GM19324 (cell line): Measurements from ENCODE around the gene MROH8.
A peak's percentile ranks its signal among the peaks of the same experiment; 100 is the strongest.

Source experiments
- ATAC-seq: cut with Tn5 transposase; IDR thresholded peaks from one replicate; pipeline ENCODE4 v1.9.1; 2021; ENCODE audit warnings: mild to moderate bottlenecking, moderate library complexity; ENCODE audit not compliant: unreplicated experiment, low FRiP score

MROH8 gene

DNA sequence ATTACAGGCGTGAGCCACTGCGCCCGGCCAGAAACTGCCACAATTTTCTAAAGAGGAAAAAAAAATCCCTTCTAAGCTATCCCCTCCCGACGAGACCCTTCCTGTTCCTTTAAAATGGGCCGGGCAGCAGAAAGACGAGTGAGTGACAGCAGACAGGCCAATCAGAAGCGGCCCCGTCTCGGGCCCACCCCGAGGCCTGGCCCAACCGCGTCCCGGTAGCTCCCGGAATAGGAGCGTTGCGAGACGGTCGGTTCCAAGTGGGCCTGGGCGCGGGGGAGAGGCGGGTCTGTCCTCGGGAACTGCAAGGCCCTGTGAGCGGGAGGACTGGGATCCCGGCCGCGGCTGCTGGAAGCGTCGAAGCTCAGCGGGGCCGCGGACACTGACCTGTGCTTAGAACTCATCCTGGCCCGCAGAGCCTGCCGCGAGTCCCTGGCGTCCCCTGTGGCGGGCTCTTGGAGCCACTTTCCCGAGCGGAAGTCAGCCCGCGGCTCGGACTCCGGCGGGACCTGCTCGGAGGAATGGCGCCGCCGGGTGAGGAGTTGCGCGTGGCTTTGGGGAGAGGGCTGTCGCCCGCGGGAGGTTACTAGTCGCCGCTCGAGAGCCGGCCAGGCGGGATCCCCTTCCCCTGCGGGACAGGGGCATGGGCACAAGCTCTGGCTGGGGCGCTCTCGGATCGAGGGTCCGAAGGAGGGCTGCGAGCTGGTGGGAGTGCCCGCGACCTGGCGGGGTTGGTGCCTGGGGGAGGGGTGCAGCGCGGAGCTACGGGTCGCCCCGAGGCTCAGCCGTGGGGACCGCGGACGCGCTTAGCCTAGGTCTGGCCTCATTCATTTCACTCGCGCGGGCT, at the start of gene MROH8, which contains the start of gene RPN2:
TSS of gene MROH8 (minus strand) at position 710 of the 844 bp plus-strand sequence.
TSS of gene RPN2 (plus strand) at position 492 of the 844 bp plus-strand sequence. CDS start at position 519, 27 bp downstream.
- peak; percentile 96 for ATAC-seq

DNA sequence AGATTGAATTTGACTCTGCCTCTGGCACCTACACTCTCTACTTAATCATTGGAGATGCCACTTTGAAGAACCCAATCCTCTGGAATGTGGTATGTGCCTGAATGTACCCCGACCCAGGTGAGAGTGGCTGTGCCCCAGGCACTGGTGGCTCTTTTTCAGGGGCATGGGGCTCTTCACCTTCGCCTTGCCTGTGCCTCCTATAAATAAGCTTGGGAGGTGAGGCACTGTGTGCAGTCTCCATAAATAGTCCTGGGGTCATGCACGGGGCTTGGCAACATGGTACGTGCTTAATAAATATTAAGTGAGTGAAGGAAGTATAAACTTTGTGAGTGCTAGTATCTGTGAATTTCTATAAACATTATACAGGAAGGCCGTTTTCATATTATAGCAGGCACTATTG, 49.3 kb upstream of the MROH8 start:
- ATAC-seq, result no peak

DNA sequence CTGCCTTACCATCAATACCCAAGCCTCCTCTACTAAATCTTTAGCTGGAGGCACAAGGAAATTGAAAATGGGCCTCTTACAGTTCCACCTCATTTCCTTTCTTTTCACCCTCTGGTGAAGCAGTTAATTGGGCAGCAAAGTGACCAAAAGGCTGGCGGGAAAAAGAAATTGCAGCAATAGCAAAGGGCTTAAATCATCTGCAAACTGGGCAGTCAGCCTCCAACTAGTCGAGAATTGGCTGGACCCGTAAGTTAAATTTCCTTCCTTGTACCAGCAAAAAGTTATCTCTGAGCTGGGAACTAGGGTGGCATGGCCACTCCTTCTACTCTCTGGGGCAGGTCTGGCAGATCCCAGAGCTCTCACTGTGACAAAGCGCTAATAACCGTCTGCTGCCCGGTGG, 48.7 kb upstream of the MROH8 start:
- ATAC-seq, result no peak

DNA sequence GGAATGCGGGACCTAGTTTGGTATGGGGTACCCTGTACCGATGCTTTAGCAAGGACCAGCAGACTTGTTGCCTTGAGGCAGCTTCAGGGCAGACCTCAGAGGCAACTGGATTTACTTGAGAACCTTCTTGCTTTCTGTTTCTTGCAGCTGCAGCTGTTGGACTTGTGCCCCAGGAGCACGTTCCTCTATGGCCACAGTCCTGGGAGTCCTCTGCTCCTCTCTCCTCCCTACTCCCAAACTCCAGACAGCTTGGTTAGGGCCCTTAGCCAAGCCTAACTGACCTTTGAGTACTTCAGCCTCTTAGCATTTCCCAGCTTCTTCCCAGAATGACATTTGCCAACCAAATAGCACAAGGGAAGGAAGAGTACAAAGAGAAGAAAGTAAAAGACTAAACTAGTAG, 47.5 kb upstream of the MROH8 start:
- ATAC-seq, result no peak

DNA sequence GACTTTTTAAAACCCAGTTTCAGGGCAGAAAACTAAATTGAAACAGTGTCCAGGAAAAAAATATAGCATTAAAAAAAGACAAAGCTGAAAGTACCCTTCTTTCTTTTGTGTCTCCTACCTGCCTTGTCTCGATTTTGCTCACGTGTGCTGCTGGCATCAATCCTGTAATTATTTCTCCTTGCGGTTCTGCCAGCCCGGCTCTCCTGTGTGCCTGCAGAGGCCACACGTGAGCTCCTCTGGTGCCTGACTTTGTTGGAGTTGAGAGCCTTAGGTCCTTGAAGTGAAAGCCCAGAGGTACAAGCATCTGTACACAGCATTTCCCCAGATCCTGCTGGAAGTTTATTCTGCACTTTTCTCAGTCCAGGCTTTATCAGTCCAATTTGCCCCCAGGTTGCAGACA, 45.8 kb upstream of the MROH8 start:
- ATAC-seq, result no peak

DNA sequence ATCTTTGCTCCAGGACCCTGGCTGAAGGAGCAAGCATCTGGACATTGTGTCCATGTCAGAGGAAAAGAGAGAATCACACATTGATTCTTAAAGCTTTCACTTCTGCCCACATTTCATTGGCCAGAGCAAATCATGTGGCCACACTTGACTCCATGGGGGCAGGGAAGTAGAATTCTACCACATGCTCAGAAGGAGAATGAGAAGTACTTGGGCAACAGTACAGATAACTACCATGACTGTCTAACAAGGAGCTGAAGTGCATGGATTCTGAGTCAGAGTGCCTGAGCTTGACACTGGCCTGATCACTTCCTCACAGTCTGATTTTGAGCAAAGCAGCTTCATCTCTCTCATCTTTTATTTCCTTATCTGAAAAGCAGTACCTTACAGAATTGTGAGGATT, 43.7 kb upstream of the MROH8 start:
- ATAC-seq, result no peak

DNA sequence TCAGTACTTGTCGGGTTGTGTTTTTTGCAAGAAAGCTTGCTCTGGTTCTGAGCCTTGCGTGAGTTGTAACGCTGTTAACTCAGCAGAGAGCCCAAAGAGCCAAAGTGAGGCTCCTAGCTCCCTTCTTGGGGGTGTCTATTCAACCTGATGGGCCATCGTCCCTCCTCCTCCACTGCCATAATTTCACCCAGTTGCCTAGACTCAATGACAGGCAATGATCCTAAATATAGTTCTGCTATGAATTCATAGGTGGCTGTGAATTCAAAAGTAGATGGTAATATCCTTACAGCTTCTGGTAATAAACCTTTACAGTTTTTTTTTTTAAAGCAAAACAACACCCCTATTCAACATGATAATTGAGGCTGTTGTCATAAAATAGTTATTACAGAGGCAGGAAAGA, 42.7 kb upstream of the MROH8 start:
- no peak for ATAC-seq

DNA sequence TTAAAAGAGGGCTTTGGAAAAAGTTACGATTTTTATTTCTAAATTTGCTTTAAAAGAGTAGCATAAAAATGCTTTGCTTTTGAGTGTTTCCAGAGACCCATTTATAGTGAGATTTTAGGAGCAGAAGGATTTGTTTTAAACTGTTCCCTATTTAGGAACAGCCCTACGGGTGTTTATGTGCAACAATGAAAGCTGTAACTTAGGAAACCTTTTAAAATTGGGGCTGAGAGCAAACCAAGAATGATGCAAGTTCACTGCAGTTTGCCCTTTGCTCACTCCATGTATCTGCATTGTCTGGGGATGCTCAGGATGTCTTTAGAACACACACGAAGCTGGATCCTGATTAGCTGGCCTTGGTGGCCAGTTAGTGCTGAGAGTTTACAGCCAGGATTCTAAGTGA, 41.4 kb upstream of the MROH8 start:
- no peak for ATAC-seq

DNA sequence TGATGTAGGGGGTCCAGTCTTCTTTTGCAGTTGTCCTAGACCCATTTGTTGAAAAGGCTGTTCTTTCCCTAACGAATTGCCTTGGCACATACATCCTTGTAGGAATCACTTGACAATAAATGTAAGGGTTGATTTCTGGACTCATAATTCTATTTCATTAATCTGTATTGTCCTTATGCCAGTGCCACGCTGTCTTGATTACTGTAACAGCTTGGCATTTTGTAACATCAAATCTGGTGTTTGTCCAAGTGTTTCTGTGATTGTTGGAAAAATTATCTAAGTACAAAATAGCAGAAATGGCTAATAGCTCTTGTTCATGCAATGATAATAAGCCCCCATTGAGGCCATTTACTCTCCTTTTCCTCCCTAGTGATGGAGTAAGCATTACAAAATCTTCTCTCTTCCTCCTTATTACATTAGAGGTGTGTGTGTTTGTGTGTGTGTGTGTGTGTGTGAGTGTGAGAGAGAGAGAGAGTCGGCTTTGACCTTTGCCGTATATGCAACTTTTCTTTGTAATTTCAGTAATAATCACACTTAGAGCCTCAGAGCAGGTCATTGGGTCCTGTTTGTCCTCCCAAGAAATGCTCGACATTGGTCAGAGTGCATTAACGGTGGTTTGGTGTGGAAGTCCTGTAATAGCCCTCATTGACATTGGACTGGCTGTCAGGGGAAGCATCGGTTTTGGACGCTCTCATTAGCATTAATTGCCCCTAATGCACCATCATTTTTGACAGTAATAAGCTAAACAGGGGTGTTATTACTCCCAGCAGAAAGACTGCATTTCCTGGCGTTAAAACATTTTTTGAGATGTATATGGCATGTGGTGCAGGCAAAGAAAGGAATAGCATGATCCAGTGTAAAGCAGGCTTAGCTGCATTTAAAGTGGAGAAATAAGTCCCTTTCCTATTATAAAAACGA, 40.7 kb upstream of the MROH8 start:
- ATAC-seq, result no peak

DNA sequence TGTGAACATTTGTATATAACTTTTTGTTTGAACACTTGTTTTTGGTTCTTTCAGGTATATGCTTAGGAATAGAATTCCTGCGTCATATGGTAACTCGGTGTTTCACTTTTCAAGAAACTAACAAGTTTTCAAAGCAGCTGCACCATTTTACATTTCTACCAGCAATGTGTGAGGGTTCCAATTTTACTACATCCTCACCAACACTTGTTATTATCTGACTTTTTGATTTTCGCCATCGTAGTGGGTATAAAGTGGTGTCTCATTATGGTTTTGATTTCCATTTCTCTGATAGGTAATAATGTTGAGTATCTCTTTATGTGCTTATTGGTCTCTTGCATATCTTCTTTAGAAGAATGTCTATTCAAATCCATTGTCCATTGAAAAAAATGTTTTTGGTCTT, 39.6 kb upstream of the MROH8 start:
- no peak for ATAC-seq

DNA sequence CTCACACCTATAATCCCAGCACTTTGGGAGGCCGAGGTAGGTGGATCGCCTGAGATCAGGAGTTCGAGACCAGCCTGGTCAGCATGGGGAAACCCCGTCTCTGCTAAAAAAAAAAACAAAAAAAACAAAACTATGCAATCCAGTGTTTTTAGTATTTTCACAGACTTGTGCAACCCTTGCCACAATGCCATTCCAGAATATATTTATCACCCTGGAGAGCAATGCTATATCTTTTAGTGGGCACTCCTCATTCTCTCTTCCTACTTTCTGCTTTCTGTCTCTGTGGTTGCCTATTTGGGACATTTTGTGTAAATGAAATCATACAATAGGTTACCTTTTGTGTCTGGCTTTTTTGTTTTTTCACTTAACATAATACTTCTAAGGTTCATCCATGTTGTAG, 39.1 kb upstream of the MROH8 start:
- no peak for ATAC-seq

DNA sequence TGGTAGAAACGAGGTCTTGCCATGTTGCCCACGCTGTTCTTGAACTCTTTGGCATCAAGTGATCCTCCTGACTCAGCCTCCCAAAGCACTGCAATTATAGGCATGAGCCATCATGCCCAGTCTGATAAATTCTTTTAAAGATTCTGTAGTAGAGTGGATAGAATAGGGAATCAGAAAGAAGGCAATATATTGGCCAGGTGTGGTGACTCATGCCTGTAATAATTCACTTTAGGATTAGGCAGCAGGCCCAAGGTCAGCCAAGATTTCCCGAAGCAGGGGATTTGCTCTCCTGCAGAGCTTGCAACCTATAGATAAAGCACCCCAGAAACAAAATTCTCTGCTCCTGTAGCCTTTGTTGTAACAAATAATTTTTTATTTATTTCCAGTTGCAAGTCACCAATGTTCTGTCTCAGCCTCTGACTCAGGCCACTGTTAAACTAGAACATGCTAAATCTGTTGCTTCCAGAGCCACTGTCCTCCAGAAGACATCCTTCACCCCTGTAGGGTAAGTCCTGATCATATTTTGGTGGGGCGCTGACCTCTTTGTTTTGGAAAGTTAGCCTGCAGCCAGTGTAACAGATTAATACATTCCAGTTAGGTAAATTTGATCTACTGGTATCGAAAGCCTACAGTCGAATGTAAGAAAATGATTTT, 30.4 kb upstream of the MROH8 start:
- no peak for ATAC-seq

DNA sequence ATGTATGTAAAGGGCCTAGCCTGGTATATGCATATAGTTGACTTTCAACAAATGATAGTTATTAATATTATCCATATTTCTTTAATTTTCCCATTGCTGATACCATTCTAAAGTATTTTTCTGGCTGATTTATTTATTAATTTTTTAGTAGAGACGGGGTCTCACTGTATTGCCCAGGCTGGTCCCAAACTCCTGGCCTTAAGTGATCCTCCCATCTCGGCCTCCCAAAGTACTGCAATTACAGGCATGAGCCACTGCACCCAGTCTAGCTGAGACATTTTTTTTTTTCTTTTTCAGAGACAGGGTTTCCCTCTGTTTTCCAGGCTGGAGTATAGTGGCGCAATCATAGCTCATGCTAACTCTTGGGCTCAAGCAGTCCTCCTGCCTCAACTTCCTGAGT, 29.8 kb upstream of the MROH8 start:
- no peak for ATAC-seq

DNA sequence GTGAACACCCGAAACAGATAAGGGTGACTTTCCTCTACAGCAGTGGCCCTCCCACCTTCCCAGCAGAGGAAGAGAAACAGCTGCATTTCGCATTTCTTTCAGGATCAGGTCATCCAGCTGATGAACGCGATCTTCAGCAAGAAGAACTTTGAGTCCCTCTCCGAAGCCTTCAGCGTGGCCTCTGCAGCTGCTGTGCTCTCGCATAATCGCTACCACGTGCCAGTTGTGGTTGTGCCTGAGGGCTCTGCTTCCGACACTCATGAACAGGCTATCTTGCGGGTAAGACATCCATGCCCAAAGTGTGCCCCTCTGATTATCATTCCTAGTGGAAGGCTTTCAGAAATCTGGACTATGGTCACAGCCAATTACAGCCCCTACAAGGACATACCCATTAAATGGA, 27.8 kb upstream of the MROH8 start:
- ATAC-seq, result no peak

DNA sequence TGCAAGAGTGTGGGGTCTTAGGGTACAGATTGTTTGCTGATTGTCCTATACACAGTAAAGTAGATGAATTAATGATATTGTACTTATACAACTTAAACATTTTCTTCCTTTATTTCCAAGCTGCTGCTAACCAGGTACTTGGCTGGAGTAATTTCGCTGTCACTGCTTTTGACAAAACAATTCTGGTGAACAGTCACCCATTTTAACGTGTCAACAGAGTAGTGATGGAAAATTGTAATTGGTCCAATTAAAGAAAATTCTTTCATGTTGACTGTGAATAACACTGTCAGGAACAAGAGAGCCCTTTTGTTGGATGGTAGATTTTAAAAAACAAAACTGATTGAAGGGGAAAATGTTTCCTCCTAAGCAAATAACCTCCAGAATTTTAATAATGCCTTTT, 26.4 kb upstream of the MROH8 start:
- no peak for ATAC-seq

DNA sequence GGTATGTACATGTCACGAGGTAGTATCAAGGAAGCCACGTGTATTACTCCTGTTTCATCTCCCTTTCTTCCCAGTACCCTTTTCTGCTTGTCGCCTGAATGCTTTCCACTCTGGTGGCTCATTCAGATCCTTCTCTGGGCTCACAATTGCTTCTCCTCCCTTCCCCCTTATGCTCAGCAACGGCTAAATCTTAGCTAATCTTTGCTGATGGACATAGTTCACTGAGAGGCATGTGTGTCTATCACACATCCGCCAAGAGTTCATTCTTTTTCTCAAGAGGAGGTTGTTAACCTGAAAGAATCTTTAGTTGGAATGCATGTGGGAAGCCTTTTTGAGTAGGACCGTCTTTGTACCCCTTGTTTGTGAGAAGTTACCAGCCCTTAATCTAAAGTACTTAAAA, 25.8 kb upstream of the MROH8 start:
- ATAC-seq, result no peak

DNA sequence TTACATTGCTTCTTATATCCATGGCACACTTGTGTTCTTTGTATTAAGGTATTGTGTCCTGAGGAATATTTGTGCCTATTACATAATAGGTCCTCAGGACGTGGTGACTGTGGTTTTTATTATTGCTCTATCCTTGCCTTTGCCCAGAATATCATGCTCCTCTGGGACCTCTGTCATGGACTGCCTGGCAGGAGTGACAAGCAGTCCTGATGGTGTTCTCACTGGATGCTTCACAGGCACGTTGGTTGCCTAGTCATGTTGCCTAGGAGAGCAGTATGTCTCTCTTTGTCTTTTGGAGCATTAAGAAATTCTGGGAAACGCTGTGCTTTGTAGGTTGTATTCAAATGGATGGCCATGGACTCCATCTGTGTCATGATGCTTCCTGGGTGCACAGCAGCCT, 24.7 kb upstream of the MROH8 start:
- ATAC-seq, result no peak

DNA sequence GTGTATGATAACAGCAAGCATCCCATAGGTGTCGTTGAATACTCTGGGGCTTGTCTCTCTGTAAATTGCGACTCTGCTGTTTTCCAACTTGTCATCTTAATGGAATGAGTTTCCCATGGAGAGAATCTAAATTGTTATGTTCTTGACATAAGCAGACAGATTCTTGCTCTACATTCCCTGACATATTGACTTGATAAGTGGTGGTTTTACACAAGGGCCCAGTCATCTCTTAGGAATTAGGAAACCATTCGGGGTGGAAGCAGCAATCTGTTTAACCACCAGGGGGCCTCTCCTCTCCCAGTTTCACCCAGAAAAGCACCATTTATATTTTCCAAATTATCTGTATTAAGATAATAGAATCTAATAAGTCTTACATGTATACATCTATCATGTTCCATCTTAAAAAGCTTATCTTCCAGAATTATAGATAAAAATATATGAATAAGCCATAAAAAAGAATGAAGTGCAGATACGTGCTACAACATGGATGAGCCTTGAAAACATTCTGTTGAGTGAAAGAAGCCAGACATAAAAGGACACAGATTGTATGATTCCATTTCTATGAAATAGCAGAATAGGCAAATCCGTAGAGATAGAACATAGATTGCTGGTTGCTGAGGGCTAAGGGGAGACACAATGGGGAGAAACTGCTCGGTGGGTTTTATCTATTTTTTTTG, 23.1 kb upstream of the MROH8 start:
- no peak for ATAC-seq

DNA sequence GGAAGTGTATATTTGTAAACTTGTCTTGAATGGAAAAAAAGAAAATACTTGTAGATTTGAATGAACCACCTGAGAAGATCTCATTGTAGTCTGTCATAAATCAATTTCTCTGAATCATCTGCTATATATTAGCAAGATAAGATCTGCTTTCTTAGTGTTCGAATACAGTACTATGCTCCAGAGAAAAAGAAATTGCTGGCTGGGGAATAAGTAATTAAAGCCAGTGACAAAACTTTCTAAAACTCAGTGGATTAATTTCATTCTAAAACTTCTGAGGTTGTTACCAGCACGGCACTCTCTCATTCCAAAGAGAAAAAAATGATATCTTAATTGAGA, 22.4 kb upstream of the MROH8 start:
- ATAC-seq, result no peak

DNA sequence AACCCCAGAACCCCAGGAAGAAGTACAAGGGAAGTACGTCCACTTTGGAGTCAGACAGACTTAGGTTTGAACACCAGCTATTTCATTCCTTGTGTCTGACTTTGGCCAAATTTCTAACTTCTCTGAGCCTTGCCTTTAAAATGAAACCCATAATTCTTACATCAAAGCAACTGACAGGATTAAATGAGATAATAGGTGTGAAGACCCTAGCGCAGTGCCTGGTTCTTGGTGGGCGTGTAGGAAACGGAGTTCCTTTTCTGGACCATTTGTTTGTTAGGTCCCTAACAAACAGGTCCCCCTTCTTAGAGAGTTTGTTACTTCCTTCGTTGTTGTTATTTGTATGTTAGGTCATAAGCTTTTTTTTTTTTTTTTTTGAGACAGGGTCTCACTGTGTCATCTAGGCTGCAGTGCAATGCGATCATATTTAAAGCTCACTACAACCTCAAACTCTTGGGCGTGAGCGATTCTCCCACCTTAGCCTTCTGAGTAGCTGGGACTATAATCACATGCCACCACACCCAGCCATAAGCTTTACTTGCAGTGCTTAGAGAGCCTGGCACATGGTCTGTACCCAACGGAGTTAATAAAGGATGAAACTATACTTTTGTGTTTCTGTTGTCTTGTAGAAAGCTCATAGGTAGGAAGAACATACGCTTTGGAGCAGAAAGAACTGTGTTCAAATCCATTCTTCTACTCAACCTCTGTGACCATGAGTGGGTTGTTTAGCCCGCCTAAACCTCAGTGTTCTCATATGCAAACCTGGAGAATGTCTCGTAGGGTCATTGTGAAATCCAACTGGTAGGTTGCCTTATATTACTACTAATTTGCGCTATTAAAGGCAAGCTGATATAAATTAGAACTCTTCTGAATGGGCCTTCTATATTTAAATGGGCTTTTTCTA, 21.8 kb upstream of the MROH8 start:
- no peak for ATAC-seq
